Adrenal gland (tissue), 5 donors: ENCODE data around the gene PMS2.

Experiments
- CTCF ChIP-seq, 6 experiments: fragments of 450-650 bp in 4 of 6; fragments of 200-600 bp in 2 of 6; sonication (generic) in 1 of 6; IDR thresholded peaks; 1 replicate in 5 of 6; 2 replicates in 1 of 6; pipeline versions ENCODE4 v1.5.1 to v1.8.0; 2016 to 2021; ENCODE audit warnings: antibody characterized with exemption in 6 of 6, mild to moderate bottlenecking in 2 of 6, moderate library complexity in 1 of 6
- POLR2A ChIP-seq, 2 donors: fragments of 450-650 bp; IDR thresholded peaks; one replicate each; pipeline ENCODE4 v1.6.1; 2017; ENCODE audit warnings: antibody characterized with exemption in 2 of 2, mild to moderate bottlenecking in 2 of 2, moderate library complexity in 1 of 2
- donor health status: DM: no; HTN: no; CAD: no.

- no peak for TF ChIP-seq CTCF (IDR thresholded peaks at IDR 0.05)
- no peak for TF ChIP-seq POLR2A (IDR thresholded peaks at IDR 0.05)
These were observed 13.9 kb upstream of the PMS2 start for GRCh38 chr7:6022707-6023106.
